GM12872 (cell line): ENCODE results near the gene GPC1.

Experiments used
- TF ChIP-seq, protein P1 (sequence below): IDR thresholded peaks from 3 replicates; pipeline ENCODE4 v1.5.1; 2011; ENCODE audit warnings: low read depth, mild to moderate bottlenecking, low read length, moderate library complexity; ENCODE audit not compliant: insufficient read depth

GPC1 gene

DNA sequence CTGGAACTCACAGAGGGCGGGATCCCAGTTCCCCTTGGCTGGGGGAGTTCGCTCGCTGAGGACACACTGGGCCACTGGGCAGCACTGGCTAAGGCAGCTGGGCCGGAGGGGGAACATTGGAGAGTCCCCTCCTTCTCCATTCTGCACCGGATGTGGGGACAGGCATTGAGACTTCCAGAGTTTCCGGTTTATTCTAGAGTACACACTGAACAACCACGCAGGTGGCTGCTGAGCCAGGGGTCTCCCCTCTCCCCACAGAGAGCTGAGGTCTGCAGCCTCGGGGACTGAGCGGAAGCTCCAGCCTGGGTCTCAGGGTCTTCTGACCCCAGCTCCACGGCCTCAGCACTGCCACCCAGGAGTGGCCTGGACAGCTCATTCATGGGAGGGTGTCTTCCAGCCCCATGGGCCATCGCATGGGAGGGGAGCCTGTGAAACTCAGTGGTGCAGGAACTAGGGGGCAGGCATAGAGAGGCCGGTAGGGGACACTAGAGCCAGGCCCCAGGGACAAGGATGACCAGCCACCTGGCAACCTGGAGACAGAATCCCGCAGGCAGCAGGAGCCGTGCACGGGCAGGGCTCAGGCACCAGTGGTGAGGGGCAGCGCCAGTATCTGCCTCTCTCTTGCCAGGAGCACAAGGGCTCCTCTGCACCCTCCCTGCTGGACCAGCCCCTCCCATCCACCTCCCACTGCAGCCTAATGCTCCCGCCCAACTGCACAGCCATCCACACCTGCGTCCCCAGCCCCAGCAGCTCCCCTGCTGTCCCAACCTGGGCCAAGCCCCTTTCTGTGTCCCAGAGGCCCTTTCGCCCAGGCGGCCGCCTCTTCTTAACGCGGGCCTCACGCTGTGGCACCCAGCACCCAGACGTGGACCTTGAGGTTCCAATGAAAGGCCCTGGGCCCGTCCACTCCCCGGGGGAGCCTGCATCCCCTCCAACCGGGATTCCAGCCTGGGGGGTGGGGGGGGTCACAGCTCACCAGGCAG, 45.1 kb upstream of the GPC1 start:
- TF ChIP-seq, protein P1, sequence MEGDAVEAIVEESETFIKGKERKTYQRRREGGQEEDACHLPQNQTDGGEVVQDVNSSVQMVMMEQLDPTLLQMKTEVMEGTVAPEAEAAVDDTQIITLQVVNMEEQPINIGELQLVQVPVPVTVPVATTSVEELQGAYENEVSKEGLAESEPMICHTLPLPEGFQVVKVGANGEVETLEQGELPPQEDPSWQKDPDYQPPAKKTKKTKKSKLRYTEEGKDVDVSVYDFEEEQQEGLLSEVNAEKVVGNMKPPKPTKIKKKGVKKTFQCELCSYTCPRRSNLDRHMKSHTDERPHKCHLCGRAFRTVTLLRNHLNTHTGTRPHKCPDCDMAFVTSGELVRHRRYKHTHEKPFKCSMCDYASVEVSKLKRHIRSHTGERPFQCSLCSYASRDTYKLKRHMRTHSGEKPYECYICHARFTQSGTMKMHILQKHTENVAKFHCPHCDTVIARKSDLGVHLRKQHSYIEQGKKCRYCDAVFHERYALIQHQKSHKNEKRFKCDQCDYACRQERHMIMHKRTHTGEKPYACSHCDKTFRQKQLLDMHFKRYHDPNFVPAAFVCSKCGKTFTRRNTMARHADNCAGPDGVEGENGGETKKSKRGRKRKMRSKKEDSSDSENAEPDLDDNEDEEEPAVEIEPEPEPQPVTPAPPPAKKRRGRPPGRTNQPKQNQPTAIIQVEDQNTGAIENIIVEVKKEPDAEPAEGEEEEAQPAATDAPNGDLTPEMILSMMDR = no peak

DNA sequence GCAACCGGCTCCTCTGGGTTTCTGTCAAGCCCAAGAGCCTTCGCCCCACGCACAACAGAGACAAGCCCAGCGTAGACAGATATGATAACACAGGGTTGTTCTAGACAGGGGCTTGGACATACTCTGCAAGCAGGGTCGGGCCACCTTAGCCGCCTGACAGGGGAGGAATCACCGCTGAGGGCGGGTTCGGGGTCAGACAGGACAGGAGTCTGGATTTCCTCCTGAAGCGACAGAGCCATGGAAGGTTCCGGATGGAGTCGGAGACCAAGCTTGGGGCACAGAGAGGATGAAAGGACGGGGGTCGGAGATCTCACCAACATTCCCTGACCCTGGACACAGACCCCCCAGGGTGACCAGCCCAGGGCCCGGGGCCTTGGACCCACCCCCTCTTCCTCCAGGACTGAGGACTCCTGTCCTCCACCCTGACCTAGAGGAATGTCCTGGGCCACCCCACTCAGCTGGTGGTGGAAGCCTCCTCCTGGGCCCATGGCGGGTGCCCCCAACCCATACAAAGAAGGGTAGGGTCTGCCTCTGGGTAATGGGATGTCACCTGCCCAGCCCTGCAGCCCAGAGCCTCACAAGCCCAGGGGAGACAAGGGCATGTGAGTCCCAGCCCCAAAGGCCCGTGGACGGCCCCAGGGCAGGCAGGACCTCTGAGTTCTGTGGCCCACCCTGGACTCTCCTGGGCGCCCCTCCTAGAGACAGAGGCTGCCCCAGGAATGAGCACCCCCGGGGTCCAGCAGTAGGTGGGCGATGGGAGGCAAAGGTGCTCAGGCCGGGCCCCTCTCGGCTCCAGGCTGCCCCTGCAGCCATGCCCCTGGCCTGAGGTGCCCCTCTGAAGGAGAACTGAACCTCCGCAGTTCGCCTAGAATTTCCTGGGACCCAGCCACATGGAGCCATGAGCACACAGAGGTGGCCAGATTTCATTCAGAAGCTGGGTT, 44.1 kb upstream of the GPC1 start:
- TF ChIP-seq, protein P1 = no peak

- TF ChIP-seq, protein P1 = no peak
Measured at GRCh38 chr2:240392084-240392947, 43.1 kb upstream of the GPC1 start.

DNA sequence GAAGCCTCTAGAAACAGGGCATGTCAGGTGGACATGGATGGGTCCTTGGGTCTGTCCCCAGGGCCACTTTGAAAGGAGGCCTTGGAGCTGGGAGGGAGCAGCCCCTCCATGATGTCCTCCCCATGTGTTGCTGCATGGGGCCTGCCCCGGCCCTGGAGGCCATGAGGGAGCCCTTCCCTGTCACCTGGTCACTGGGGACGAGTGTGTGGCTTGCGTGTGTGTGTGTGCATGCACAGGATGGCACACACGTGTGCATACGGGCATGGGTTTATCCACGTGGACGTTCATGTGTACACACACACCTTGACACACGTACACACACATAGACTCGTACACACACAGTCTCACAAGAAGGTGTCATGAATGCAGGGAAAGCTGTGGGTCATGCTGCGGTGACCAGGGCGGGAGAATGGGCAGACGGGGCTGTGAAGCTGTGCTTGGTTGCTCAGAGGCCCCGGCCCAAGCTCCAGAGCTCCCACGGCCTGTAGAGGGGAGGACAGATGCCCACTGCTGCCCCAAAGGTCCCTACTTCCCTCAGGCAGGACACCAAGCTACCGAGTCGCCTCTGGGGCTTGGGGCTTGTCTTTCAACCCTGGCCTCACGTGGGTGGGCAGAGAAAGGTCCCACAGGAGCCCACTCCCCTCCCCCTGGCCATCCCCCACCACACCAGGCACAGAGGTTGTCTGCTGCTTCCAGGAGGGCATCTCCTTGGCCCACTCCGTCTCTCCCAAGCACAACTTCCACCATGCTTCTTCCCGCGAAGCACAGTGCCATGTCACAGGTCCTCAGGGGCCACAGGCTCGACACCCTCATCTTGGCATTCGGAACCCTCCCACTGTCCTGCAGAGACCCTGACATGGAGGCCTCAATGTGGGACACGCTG, 42.3 kb upstream of the GPC1 start:
- TF ChIP-seq, protein P1 = no peak

DNA sequence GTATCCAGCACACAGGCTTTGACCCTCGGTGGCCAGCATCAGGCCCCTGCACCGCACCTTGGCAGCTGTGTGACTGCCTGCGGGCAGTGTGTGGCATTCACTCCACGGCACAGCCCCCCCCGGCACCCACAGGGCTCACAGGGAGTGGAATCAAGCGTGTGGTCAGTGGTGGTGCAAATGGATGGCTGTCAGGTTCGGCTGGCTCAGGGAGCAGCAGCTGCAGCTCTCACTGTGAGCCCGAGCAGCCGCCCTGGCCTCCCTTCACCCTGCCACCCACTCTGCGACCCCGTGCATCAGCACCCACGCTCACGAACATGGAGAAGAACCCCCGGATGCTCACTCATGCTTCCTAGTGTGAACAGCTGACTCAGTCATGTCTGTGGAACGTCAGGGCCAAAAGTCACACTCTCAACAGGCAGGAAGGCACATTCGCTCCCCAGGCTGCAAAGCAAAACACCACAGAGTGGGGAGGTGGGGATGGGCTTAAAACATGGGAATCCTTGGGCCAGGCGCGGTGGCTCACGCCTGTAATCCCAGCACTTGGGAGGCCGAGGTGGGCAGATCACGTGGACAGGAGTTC, 41.5 kb upstream of the GPC1 start:
- TF ChIP-seq, protein P1 = no peak

DNA sequence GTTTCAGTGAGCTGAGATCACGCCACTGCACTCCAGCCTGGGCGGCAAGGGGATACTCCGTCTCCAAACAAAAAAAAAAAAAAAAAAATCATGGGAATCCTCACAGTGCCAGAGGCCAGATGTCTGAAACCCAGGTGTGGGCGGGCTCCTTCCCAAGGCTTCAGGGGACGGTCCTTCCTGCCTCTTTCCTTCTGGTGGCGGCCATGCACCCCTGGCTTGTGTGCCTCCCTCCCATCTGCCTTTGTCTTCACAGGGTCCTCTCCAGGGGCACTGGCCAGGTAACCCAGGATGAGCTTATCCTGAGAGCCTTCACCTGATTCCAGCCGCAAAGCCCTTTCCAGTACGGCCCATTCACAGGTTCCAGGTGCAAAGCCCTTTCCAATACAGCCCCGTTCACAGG, 40.9 kb upstream of the GPC1 start:
- TF ChIP-seq, protein P1 = no peak
